Stimulated activated CD4-positive, alpha-beta T cell treated with anti-CD3 and anti-CD28 coated beads, TNF-alpha, amount 100 ng/mL, for 48 hours (primary cell): ENCODE data around the gene SLC39A10.

ENCODE experiments used
- DNase-seq, 3 donors: peaks; one replicate each; pipeline ENCODE4 v3.0.0-alpha.2; 2020; ENCODE audit warnings: low read depth in 3 of 3

SLC39A10 gene

DNA sequence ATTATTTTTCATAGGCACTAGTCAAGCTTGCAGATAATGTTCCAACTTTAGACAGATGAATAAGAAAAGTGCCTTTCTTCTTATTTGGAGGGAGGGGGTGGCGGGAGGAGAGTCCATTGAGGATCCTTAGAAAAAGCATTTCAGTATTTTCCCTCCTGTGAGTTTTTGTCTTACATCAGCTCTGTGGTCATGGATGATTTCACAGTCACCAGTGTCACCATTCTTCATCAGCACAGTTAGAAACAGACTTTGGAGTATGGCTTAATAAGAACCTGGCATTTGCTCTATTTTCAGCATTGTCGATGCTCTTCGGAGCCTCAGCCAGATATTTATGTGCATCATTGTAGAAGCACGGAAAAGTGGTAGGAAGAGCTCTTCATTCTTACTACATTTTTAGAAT is 70.1 kb downstream of the SLC39A10 start:
- no peak for DNase-seq

DNA sequence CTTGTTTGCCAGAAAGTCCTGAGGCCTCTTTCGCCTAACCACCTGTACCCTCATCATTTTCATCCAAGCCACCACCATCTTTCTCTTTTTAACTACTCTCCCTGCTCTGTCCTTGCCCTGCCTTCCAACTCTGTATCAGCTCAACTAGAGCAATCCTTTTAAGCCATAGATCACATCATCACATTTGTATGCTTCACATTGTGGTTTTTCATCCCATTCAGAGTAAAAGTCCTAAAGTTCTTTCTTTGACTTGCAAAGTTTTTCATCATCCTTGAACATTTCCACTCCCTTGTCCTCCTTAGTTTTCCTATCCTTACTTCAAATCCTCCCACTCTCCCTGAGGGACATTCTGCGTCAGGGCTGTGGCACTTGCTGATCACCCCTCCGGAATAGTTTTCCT is 73.9 kb downstream of the SLC39A10 start:
- DNase-seq = no peak

DNA sequence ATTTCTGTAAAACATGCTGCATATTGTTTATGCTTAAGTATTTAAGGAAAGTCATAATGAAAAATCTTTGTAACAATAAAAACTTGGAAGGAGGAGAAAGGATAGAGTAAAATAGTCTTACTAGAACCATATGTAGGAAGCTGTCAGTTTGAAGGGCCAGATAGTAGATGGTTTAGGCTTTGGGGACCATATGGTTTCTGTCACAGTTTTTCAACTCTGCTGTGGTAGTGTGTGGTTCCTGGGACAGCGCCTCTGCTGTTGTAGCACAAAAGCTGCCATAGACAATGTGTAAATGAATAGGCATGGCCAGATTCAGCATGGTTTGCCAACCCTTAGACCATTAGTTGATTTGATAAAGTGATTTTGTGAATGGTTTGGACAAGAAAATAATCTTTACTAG is 75.5 kb downstream of the SLC39A10 start:
- no peak for DNase-seq

DNA sequence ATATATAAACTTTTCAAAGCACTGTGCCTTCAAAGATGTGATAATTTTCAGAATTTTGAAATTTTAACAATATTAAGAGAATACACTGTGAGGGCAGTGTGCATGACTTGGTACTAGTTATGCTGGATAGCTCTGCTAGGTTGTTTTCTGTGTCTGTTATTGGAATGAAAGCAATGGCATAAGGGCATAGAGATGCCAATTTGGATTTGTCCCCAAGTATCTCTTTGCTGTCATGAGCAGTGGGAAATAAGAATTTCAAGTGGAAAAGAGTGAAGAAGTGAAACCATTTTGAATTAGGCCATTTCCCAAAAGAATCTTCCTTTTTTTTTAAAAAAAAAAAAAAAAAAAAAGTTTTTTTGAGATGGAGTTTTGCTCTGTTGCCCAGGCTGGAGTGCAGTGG is 76.8 kb downstream of the SLC39A10 start:
- no peak for DNase-seq

DNA sequence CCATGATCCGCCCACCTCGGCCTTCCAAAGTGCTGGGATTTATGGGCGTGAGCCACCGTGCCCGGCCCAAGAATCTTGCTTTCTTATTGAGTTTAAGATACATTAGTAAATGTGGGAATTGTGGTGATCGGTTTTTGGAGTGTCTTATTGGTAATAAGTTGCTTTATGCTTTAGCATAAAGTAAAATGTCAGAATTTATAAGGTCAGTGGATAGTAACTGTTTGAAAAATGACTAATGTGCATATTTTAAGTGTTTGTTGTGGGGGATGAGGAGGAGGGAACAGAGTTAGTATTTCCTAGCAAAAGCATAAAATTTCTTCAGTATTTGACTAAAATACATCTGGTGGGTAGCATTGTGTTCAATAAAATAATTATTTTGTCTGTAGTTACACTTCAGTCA is 77.4 kb downstream of the SLC39A10 start:
- no peak for DNase-seq

DNA sequence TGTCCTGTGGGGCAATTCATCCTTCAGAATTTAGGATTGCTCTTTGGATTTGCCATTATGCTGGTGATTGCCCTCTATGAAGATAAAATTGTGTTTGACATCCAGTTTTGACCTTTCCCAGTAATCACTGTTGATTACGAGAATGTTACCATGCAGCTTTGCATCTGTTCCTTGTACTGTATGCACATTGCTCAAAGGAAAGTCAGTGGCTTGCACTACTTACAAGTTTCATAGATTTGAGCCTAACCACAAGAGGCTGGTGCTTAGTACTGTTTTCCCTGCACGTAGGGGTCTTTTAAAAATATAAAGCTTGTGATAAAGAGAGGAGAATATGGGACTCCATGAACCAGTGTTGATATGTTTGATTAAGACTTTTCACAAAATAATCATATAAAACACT is 77.9 kb downstream of the SLC39A10 start:
- no peak for DNase-seq

DNA sequence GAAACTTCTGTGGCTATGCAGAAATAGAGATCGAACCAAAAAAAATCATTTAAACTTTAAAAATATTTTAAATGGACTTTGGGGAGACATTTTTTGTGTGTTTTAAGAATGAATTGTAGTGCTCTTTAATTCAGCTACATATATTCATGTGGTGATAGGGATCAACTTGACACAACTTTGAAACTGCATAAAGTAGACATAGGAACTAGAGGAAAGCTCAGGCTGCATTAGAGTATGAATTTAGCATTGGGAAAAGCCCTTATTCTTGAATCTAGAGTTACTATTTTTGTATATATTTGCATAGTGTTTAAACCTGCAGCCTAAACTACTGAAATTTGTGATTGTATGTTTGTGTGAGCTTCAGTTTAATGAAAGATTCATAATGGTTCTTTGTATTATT is 78.3 kb downstream of the SLC39A10 start:
- no peak for DNase-seq

DNA sequence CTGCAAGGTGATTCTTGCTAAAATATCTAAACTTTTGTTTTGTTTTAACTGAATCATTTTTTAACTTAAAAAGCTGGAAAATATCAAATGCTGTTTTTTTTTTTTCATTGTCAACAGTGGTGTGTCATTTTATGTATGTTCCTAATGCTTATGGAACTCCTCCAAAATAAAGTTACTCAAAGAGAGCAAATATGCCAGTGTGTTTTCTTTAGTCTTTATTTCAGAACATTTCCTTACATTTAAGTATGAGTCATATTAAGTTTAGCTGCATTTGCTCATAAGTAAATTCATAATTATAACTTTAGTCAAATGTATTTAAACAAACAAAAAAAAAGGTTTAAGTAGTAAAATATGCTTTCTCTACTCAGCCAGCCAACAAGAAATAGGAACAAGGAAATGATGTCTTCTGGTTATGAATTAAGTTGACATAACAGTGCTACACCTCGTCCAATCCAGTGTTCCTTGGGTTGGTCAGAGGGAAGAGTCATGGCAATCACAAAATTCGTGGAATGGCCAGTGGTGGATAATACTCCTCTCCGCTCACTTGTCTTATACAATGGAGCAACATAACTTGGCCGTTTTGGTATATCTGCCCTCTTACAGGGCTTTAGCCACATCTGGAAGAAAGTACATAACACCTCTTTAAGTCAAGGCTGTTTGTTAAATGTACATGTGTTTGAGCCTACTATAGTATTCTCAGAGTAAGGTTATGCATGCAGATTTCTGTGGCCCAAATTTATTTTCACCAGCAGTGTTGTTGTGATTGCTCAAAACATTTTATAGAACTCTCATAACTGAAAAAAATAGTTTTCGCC is 80.7 kb downstream of the SLC39A10 start:
- no peak for DNase-seq

DNA sequence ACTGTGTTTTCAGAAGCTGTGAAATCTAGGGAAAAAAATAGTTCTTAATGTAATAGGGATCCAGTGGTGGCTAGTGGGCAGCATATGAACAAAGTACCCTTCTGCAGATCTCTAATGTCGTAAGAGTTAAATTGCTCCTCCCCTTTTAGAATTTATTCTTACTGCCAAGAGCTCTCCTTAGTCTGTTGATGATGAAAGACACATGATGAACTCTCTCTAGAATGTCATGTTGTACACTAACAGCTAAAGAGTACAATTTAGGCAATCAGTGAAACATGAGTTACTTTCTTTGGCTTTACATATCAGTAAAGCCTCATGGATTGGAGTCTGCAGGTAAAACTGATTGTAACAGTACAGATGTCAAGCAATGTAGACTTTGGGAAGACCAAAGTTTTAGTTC is 84.2 kb downstream of the SLC39A10 start:
- DNase-seq = no peak

DNA sequence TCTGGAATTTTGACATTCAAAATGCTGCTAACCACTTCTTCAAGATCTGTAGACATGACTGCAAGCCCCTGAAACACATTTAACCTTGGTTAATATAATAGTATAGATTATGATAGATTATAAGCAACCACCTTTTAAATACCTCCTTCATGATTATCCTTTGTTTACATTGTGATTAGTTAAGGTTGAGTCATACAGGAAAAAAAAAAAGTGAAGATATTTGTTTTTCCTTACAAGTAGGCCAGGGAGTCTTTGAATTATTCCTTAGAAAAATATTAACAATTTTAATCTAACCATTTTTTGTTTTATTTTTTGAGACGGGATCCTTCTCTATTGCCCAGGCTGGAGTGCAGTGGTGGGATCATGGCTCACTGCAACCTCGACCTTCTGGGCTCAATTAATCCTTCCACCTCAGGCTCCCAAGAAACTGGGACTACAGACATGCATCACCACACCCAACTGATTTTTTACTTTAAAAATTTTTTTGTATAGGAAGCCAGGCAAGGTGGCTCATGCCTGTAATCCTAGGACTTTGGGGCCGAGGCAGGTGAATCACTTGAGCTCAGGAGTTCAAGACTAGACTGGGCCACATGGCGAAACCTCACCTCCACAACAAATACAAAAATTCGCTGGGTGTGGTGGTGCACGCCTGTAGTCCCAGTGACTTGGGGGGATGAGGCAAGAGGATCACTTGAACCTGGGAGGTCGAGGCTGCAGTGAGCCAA is 99.4 kb downstream of the SLC39A10 start:
- DNase-seq = no peak

DNA sequence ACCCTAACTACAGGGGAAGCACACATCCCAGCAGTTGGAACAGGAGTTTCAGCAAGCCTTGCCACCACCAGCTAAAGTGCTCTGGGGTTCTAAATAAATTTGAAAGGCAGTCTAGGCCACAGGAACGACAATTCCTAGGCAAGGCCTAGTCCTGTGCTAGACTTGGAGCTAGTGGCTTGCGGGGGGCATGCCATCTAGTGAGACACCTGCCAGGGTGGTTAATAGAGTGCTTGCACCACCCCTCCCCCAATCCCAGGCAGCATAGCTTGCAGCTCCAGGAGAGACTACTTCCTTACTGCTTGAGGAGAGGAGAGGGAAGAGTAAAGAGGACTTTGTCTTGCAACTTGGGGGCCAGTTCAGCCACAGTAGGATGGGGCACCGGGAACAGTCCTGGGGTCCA is 101.8 kb downstream of the SLC39A10 start:
- no peak for DNase-seq

DNA sequence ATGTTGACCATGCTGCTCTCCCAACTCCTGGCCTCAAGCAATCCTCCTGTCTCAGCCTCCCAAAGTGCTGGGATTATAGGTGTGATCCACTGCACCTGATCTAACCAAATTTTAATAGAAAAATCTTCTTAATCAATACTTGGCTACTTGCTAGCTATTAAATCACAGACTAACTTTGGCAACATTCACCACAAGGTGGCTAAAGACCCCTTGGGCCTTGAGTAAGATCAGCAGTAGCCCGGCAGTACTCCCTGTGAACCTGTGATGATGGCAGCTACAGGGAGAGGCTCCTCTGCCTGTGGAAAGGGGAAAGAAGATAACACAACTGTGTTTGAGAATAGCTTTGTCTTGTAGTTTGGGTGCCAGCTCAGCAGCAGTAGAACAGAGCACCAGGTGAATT is 102.9 kb downstream of the SLC39A10 start:
- DNase-seq = no peak

DNA sequence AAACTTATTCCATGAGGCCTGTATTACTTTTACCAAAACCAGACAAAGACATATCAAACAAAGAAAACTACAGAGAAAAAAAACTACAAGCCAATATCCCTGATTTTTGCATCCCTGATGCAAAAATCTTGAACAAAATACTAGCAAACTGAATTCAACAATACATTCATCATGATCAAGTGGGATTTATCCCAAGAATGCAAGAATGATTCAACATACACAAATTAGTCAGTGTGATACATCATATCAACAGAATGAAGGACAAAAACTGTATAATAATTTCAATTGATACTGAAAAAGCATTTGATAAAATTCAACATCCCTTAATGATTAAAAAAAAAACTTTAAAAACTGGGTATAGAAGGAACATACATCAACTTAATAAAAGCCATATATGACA is 106.8 kb downstream of the SLC39A10 start:
- no peak for DNase-seq

DNA sequence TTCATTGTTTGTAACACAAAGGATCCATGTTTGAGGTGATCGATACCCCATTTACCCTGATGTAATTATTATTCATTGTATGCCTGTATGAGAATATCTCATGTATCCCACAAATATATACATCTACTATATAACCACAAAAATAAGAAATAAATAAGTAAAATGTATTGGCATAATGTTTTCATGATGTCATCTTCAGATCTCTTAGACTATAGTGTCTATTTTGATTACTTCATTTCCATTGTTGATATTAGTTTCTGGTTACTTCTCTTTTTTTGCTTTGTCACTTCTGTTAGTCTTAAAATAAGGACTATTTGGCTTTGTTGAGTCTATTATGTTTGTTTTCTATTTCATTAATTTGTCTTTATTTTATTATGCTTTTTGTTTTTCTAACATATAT is 109.7 kb downstream of the SLC39A10 start:
- DNase-seq = no peak

DNA sequence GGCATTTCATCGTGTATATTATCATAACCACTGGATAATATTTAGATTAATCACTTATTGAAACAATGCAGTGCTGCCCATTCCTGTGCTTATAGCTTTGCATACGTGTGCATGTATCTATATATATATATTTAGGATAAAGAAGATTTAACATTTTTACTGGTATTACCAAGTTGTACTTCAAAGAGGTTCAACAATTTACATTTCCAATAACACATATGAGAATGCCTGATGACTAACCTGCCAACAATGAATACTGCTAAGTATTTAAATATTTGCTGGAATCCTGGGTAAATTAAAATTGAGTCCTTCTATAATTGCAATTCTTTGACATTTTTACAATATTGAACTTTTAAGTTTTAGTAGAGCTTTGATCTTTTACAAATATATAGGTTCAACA is 111.4 kb downstream of the SLC39A10 start:
- no peak for DNase-seq

DNA sequence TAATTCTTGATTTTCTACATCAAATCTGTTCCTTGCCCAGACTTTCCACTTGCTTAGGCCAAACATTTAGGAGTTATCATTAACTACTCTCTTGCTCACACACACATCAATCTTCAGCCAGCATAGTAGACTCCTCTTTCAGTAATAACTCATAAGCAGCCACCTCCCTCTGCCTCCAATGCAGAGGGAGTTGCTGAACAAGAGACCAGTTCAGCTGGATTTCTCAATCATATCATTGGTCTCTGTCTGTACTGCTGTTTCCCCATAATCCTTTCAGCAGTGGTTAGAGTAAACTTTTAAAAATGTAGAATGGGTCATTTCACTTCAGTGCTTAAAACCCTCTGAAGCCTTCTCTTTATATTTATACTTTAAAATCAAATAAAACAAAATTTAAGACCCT is 112.9 kb downstream of the SLC39A10 start:
- DNase-seq = no peak

DNA sequence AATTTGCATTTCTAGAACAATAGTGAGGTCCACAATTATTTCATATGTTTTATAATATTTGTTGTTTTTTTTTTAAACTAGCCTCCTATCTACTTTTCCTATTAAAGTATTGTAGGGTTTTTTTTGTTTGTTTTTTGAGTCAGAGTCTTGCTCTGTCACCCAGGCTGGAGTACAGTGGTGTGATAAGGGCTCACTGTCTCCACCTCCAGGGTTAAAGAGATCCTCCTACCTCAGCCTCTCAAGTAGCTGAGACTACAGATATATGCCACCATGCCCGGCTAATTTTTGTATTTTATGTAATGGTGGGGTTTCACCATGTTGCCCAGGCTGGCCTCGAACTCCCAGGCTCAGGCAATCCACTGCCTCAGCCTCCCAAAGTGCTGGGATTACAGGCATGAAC is 122.5 kb downstream of the SLC39A10 start:
- DNase-seq = no peak

DNA sequence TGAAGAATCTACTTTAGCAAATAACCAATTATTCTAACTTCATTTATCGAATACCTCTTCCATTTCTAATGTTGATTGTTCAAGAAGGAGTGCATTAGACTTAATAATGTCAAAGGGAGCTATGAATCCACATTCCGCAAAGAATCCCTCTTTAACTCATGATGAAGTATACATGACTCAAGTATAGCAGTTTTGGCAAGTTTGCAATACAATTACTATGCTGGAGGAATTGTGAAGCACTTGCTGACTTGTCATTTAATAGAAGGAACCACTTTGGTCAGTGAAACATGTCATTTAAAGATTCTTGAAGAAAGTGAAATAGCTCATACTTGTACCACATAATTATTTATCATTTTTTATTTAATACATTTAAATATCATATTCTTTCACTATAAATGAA is 125.1 kb downstream of the SLC39A10 start:
- DNase-seq = no peak
